ENCODE data around the gene DDX23. TPM values are rescaled to one million over a fixed set of nuclear protein-coding genes. Genes with fewer than 3 reads are reported as not detected.

DDX23 gene
- total RNA-seq, 1 experiment from 2014 or later: 130 TPM

GRCh38 chr12:48813465-48814261, 38.3 kb downstream of the DDX23 start:
- H3K36me3 ChIP-seq (ENCODE audit: control insufficient read depth, insufficient read depth, low read length): no peaks in the 10 kb centered on the region
- ATAC-seq: no peak
- POLR2A ChIA-PET: no interaction called here
- H3K4me3 ChIP-seq (ENCODE audit: low read depth in 2 of 2, low read length in 2 of 2): peak overlapping the region; percentile 57 to 89
- CTCF ChIA-PET: interaction anchor here (1.7 kb wide), 1 partner anchor 18 kb away, joined by 7 read pairs; no protein-coding TSS in a partner anchor
- DNase-seq (ENCODE audit: low read depth, low spot score): no peak
- no peaks in the 10 kb centered on the region for H3K27me3 ChIP-seq (ENCODE audit: control insufficient read depth, insufficient read depth, low read length)
- H3K9me3 ChIP-seq (ENCODE audit: control insufficient read depth, insufficient read depth, low read depth, low read length): no peaks in the 10 kb centered on the region
- peaks cover 26% of the 10 kb centered on the region for H3K4me1 ChIP-seq (ENCODE audit: control insufficient read depth, insufficient read depth, low read length)
- BruUV-seq (replicated peaks): no TSS peak
- H3K27ac ChIP-seq (ENCODE audit: low read length): peak overlapping the region; percentile 73
- in situ Hi-C loops (cut with HindIII; ENCODE audit: low pct_unique_long_range_greater_than_20kb, low sequenced_read_pairs): no loop called here
- TF ChIP-seq SIN3A (IDR thresholded peaks at IDR 0.05; ENCODE audit: borderline replicate concordance, insufficient read depth, low read depth, low read length) (no peak), TCF7L2 (IDR thresholded peaks at IDR 0.05; ENCODE audit: low read depth, low read length) (no peak), CTCF (IDR thresholded peaks at IDR 0.05) (no peak), REST (IDR thresholded peaks at IDR 0.05; ENCODE audit: insufficient read depth in 1 of 2, low read depth in 2 of 2, low read length in 1 of 2) (no peak), POLR2AphosphoS5 (IDR thresholded peaks at IDR 0.05; ENCODE audit: low read depth, low read length) (no peak)
- intact Hi-C loops (cut with micrococcal nuclease; ENCODE audit: unreplicated experiment): no loop called here

GRCh38 chr12:48812389-48812788, 39.6 kb downstream of the DDX23 start:
- ATAC-seq: no peak
- Histone ChIP-seq H3K4me3 (ENCODE audit: low read depth in 2 of 2, low read length in 2 of 2) (no peak overlapping the region), H3K27ac (ENCODE audit: low read length) (no peak overlapping the region), H3K27me3 (ENCODE audit: control insufficient read depth, insufficient read depth, low read length) (no peaks in the 10 kb centered on the region), H3K36me3 (ENCODE audit: control insufficient read depth, insufficient read depth, low read length) (no peaks in the 10 kb centered on the region), H3K9me3 (ENCODE audit: control insufficient read depth, insufficient read depth, low read depth, low read length) (no peaks in the 10 kb centered on the region), H3K4me1 (ENCODE audit: control insufficient read depth, insufficient read depth, low read length) (peaks cover 20% of the 10 kb centered on the region)
- BruUV-seq (replicated peaks): no TSS peak
- ChIA-PET CTCF (interaction anchor here (1.0 to 1.2 kb wide), 2 partner anchors 19 to 59 kb away, joined by 3 to 5 read pairs; no protein-coding TSS in a partner anchor), POLR2A (no interaction called here)
- TF ChIP-seq TCF7L2 (IDR thresholded peaks at IDR 0.05; ENCODE audit: low read depth, low read length) (no peak), CTCF (IDR thresholded peaks at IDR 0.05) (no peak), SIN3A (IDR thresholded peaks at IDR 0.05; ENCODE audit: borderline replicate concordance, insufficient read depth, low read depth, low read length) (no peak), REST (IDR thresholded peaks at IDR 0.05; ENCODE audit: insufficient read depth in 1 of 2, low read depth in 2 of 2, low read length in 1 of 2) (no peak), POLR2AphosphoS5 (IDR thresholded peaks at IDR 0.05; ENCODE audit: low read depth, low read length) (no peak)
- intact Hi-C loops (cut with micrococcal nuclease; ENCODE audit: unreplicated experiment) (no loop called here), in situ Hi-C loops (cut with HindIII; ENCODE audit: low pct_unique_long_range_greater_than_20kb, low sequenced_read_pairs) (no loop called here)
- DNase-seq (ENCODE audit: low read depth, low spot score): no peak
